ENCODE data around the gene FNIP2. TPM values are rescaled to one million over a fixed set of nuclear protein-coding genes. Genes with fewer than 3 reads are reported as not detected.

The FNIP2 gene
- 61.4 TPM for total RNA-seq

DNA sequence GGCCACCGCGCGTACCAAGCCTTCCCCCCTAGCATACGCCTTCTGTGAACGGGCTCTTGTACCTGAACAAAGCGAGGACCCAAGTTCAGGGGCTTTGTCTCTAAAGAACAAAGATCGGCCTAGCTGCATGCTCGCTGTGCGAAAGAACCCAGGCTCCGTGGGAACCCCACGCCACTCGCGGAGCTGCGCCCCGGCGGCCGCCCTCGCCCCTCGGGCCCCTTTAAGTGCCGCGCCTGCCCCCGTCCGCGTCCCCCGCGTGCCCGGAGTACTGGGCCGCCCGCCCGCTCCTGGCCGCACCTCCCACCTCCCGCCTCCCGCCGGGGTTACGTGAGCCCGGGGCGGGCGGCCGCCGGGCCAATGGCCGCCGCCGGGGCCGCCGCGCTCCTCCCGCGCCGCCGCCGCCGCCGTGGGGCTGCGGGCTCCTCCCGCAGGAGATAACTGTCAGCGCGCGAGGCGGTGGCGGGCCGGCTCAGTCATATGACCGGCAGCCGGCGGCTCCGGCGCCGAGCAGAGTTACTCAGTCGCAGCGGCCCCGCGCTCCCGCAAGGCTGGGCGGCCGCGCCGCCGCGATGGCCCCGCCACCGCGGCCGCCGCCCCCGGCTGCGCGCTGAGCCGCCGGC, at the start of gene FNIP2:
Gene FNIP2 (plus strand): TSS at position 472 of the 620 bp plus-strand sequence. CDS start 187 bp downstream, outside the sequence.

DNA sequence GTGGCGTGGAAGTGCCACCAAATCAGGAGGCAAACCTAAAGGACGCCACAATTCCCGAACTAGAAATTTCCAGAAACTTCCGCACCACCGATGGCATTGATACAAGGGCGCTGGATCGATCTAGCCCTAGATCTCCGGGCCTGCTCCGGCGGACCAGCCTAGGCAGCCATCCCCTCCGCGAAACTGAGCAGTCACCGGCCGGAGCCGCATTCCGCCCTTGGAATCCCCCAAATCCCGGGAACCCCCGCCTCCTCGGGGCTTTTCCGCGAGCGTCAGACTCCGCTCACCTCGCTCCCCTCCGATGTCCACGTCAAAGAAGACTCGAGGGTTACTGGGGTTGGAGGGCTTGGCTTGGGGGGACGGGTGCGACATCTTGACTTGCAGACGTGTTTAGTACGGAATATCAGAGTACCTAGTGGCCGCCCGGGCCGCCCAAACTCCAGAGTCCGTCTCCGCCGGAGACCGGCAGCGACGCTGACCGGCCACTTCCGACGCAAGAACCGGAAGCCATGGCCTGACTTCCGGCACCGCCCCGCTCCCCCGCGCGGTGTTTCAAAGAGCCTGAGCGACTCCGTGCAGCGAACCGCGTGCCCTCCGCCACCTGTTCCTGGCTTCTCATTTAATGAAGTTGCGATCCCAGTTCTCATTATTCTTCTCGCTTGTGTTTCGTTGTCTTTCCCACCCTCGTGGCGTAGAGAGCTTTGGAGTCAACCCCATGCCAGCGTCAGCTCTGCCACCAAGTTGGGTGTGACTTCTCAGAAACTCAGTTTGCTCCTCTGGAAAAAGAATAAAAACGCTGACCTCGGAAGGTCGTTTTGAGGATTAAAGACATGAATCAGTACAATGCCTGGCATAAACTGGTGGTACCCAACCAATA, 45.7 kb upstream of the FNIP2 start, which contains the start of gene PPID:
Gene PPID (minus strand): TSS at position 480 of the 877 bp plus-strand sequence. CDS start 108 bp downstream, at position 372.

Other genes with a start within 250 kb of the FNIP2 start
- gene RXFP1, start 247.1 kb upstream of the FNIP2 start, total RNA-seq, result 0.71 TPM
- 42.1 TPM for gene C4orf46, start 97.1 kb upstream of the FNIP2 start, total RNA-seq
- gene ETFDH, start 96.7 kb upstream of the FNIP2 start, total RNA-seq, result 51.9 TPM
- gene PPID, start 45.6 kb upstream of the FNIP2 start, total RNA-seq, result 25.5 TPM